Left colon (tissue), 2 donors: ENCODE measurements around the gene ABCA1. TPM values are rescaled to one million over a fixed set of nuclear protein-coding genes. Genes with fewer than 3 reads are reported as not detected.
A peak's percentile ranks its signal among the peaks of the same experiment; 100 is the strongest.
"Not testable (repeated sequence)": the region's sequence is repeated elsewhere in the genome, so short reads cannot be mapped to it uniquely, and the experiment has no call there.

Source experiments
- ATAC-seq: fragments of 200-7000 bp; cut with Tn5 transposase; one replicate; pipeline ENCODE4 v1.9.1; 2020; ENCODE audit warnings: mild to moderate bottlenecking, moderate library complexity
- DNase-seq, 2 donors: peaks; one replicate each; pipeline ENCODE4 v3.0.0-alpha.2; 2020
- intact Hi-C, 2 donors: fragments of 100-400 bp; cut with DNase I in 1 of 2; cut with micrococcal nuclease in 1 of 2; formaldehyde crosslinking; loops; one replicate each; pipeline versions ENCODE4 v1.11.2 to v1.14.0; 2022; cut with DNase I, micrococcal nuclease
- total RNA-seq, 2 donors: library from RNA; stranded (reverse); fragmentation: NEBNext Ultra II Directional; extraction: Animal tissue kit (Norgen Biotek cat#: 25700); gene quantifications; one replicate each; pipeline ENCODE4 v1.2.1, GENCODE V29; 2021
- donor health status: DM: no; HTN: no; CAD: no.
- donor health status: DM: yes; HTN: yes; CAD: no.

ABCA1 gene
- total RNA-seq, 2 donors from 2014 or later, result 11.8 to 44.5 TPM

DNA sequence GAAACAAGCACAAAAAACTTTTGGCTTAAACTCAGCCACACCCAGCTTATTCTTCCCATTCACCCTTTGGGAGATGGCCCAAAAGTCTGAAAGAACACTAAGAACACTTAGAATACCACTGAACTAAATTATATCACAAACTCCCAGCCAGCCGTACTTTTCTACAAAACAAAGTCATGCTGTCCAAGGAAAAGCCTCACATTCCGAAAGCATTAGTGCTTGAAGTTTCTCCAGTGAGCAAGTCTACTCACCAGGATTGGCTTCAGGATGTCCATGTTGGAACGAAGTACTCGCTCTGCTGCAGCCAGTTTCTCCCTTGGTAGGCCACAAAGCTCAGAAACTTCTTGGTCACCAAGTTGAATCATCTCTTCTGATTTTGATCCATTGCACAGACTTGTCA, 69.7 kb downstream of the ABCA1 start:
- intact Hi-C loops, result no loop called here

DNA sequence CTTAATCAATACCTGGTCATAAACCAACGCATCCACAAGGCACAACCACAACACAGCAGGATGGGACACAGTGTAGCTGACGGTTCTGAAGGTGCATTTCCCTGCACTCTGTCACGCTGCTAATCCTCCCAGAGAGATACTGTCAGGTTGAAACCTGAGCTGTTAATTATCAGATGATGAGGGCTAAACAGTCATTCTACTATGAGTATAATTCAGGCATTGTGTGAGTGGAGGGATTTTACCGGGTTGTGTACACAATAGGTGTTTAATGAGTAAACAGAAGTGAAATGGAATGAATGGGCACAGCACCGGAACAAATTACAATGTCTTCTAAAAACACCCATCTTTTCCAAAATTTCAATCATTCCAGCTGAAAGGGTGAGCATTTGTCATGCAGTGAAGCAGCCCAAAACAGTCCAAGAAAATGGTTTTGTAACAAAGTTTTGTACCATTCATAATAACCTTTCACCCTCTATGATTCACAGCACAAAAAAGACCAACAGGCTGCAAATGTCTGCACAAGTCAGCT, 71.5 kb downstream of the ABCA1 start:
- DNase-seq, result no peak

More for the DNA sequence above, 69.7 kb downstream of the ABCA1 start:
- ATAC-seq, result no peak
- no peak for DNase-seq

DNA sequence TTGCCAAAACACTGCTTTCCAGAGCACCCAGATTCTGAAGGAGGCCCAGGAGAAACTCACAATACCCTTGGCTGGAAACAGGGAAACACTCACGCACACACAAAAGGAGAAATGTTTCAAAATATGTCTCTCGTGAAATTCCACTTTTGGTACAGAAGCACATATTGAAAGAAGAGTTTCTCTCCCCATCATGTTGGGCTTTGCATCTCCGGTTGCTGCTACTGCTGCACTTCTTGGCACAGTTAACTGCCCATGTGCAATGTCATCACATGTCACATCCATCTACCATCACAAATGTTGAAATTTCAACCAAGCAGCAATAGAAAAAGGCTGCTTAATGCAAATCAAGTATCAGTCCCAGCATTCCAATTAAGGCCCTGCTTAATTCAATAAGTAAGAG, 72.1 kb downstream of the ABCA1 start:
- ATAC-seq (no peak), DNase-seq (no peak)
- intact Hi-C loops, result no loop called here

More for the DNA sequence above, 71.5 kb downstream of the ABCA1 start:
- intact Hi-C loops, result no loop called here
- ATAC-seq, result peak; percentile 59

DNA sequence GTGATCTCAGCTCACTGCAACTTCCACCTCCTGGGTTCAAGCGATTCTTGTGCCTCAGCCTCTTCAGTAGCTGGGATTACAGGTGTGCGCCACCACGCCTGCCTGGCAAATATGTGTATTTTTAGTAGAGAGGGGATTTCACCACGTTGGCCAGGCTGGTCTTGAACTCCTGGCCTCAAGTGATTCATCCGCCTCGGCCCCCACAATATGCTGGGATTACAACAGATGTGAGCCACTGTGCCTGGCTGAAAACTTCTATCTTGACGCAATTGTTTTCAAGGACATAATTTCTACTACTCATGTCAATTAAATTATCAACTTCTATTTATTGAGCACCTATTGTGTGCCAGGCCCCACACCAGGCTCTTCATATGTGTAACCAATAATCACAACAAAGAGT, 72.7 kb downstream of the ABCA1 start:
- ATAC-seq, intact Hi-C loops, DNase-seq: not testable (repeated sequence)

DNA sequence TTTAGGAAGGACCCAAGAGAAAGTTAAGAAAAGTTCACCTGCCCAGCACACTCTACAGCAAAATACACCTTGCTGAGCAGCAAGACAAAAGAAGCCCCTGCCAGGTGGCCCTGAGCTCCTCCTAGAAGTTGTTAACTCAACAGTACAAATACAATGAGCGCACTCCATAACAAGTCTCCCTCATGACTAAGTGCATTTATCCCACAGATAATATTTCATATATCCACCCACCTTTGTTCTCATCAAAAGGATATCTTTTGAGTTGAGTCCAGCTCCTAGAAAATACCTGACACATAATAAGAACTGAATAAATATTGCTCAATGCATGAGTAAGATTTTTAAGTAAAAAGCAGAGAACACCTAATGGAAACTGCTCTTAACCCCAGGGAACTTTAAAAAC, 73.3 kb downstream of the ABCA1 start:
- peak; percentile 14 for ATAC-seq
- no peak for DNase-seq
- intact Hi-C loops, result loop anchor here in 1 of 2 donors (5.0 kb wide), 1 partner anchor 563 kb away; no protein-coding TSS in a partner anchor

DNA sequence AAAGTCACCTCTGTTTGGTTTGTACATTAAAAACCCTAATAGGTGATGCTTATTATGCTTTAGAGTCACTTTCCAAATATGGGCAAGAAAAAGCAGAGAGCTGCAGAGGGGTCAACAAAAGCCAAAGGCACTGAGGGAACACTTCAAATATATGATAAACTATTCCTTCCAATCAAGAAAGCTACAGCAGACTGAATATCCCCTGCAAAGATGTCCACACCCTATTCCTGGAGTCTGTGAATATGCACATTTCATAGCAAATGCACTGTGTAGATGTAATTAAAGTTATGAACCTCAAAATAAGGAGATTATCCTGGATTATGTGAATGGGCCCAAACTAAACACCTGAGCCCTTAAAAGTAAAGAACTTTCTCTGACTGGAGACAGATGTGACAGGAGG, 74.3 kb downstream of the ABCA1 start:
- DNase-seq (no peak), ATAC-seq (no peak)
- intact Hi-C loops, result loop anchor here in 1 of 2 donors (5.0 kb wide), 1 partner anchor 564 kb away; no protein-coding TSS in a partner anchor

DNA sequence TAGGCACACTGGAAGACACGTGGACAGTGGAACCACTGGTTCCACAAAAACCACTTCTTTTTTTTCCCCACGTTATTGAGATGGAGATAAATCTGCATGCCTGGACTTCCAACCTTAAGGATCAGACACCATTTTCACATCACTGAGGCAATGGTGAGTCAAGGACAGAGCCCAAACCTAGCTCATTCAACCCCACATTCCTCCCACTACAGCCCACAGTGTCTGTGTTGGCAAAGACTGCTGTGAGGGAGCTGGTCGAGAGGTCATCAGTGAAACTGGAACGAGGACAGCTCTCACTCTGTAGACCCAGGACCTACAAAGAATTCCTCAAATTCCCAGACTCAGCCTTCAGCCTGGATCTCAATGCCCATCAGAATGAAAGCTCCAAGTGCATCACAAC, 74.8 kb downstream of the ABCA1 start:
- DNase-seq (no peak), ATAC-seq (no peak)
- intact Hi-C loops, result loop anchor here in 1 of 2 donors (5.0 kb wide), 1 partner anchor 564 kb away; no protein-coding TSS in a partner anchor

DNA sequence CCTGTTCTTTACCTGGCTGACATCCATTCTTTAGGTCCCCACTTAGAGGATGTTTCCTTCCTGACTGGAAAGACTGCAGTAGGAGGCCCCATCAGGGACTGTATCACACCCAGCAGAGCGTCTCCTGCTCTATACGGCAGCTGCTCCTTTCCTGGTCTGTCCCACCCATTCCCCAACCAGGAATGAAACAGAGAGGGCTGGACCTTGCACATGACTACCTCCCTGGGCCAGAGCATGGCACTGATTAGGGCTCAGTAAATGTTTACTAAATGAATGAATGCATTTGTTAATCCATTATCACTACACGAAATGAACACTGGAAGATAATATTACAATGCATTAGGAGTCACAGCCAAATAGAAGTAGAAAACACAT, 76.4 kb downstream of the ABCA1 start:
- intact Hi-C loops, result loop anchor here in 1 of 2 donors (5.0 kb wide), 1 partner anchor 566 kb away; no protein-coding TSS in a partner anchor
- DNase-seq (no peak), ATAC-seq (peak; percentile 33)

DNA sequence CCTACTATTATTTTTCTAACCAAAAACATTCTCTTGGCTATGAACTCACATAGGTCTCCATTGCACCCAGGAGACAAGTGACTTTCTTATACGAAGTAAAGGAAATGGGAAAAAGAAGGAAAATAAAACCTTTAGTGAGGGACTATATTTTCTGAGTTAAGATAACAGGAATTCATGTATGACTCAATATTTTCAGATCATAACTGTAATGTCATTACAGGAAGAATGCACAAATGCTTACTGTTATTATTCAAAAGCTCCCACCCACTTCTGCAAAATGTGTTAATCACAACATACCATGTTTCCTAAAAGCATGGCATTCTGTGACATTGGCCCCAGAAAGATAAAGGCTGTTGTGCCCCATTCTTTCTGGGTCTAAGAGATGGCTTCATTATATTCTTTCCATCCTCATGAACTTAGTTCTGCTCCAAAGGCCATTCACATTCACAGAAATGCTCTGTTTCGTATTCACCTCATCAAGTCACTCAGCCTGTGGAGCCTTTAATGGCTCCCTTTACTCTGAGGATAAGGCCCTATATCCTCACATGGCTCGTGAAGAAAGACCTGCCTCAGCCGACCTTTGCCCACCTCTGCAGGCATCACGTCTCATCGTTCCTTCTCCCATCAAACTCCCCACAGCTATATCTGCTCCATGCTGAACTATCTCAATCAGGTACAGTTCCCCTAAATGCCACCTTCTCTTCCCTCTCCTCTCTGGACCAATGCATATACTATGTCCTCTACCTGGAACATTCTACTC, 77.0 kb downstream of the ABCA1 start:
- intact Hi-C loops, result loop anchor here in 1 of 2 donors (5.0 kb wide), 1 partner anchor 566 kb away; no protein-coding TSS in a partner anchor
- ATAC-seq, result no peak
- DNase-seq, result no peak

DNA sequence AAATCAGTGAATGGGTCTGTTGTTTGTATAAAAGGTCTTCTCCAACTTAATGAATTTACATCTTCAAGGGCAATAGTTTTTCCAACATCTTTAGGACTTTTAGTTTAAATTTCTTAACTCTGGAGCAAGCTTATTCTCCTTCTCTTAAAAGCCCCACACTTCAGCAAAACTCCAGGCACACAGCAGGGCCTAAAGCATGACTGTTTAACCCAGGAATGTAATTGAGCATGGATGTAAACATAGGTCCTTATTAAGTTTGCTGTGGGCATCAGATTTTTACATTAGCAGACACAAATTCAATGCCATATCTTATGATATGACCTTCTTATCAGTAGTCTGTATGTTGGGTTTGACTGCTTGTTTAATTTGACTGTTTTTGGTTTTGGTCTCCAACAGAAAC, 78.9 kb downstream of the ABCA1 start:
- DNase-seq (no peak), ATAC-seq (no peak)
- intact Hi-C loops, result no loop called here

DNA sequence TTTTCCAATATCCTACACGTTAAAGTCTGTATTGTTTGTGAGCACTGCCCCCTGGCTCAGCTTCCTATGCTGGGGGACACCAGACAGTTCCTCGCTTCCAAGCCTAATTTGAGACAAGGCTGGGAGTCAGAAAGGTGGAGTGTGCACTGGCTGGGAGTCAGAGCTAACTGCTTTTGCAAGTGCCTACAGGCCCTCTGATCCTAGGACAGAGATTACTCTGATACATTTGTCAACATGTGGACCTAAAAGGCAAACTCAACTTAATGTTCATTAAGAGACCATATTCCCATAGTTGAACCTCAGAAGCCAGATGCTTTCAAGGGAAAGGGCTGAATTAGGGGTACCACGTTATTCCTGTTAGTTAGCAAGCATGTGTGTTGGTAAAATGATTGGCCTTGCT, 83.2 kb downstream of the ABCA1 start:
- DNase-seq (no peak), ATAC-seq (no peak)
- intact Hi-C loops, result no loop called here

DNA sequence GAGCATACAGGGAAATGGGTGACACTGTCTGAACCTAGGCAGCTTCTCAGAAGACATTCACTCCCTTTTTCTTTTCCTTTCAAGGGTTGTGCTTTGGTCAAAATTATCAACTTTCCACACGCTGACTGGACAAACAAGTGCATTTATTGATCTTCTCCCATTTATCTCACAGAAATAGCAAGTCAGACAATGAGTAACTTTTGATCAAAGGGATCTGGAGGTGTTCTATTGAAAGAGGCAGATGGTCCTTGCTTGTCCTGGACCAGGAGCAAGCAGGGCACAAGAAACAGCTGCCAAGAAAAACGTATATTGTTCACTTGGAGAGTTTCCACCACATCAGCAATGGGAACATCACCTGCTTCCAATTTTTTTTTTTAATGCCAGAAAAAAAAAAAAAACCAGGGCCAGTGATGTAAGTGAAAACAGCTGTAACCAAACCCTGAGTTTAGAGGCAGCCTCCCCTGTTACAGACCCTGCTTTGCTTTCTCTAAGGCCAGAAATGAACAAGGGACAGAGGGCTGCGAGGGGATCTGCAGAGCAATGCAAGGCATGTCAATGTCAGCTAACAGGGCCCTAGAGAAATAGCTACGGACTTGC, 84.2 kb downstream of the ABCA1 start:
- no peak for ATAC-seq
- intact Hi-C loops, result no loop called here
- DNase-seq, result no peak

DNA sequence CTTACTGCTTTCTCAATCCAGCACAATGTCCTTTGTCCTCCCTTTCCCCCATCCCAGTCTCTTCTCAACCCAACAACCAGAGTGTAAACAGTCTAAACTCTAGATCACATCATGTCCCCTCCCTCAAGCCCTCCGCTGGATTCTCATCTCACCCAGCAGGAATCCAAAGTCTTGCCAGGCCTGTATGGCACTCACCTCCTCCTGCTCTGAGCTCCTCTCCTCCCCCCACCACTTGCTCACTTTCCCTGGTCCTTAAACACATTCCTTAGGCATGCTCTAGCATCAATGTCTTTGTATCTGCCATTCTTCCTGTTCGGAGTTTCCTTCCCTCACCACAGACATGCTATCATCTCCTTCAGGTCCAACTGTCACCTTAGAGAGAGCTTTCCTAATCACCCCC, 85.3 kb downstream of the ABCA1 start:
- intact Hi-C loops, result no loop called here
- DNase-seq (no peak), ATAC-seq (no peak)

DNA sequence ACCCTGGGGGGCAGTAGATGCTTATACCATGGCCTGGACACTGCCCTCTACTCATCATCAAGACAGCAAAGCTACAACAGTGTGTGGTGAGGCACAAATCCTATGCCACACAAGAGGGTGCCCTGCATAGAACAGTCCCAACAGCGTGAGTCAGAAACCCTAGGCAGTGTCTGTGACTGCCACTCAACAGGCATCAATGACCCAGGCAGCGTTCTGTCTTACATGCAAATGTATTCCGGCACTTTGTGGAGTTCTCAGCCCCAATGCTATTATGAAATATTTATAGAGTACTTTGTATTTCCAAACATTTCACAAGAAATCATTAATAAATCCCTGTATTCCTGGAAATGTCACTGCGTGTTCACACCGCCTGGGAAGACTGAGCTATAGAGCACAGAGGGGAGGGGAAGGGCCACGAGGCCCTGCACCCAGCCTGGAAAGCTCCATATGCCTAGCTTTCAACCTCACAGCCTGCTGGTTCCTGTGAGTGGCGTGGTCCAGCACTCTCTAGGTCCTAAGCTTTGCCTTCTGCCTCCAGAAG, 86.3 kb downstream of the ABCA1 start:
- ATAC-seq (no peak), DNase-seq (no peak)
- intact Hi-C loops, result no loop called here

DNA sequence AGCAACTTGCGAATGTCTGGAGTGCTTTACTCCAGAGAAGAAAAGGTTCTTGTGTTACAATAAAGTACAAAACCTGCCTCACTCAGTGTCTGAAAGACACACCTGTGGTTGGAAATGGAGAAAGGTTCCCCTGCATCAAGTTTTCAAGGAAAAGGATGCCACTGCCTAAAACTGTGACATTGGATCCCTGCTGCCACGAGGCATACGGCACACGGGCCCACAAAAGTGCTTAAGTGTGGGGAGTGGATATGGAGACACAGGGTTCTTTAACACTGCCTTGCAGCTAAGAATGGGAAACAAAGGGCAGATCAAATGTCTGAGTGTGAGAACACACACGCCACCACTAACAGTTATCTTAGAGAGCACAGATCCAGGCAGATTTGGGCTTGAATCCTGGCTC, 89.0 kb downstream of the ABCA1 start:
- DNase-seq (no peak), ATAC-seq (no peak)
- intact Hi-C loops, result no loop called here

DNA sequence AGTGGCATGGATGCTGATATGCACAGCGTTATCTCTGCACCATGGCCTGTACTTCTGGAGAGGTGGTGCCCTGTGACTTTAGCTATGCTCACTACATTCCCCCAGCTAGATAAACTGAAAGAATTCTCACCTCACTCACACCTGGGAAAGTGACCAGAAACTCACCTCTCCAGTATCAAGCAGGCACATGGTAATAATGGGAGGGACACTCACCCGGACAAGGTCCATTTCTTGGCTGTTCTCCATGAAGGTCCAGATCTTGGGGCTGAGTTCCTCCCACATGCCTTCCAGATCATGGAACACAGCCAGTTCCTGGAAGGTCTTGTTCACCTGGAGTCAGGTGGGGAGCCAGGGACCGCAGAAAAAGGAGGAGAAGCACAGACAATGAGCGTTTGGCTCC, 91.2 kb downstream of the ABCA1 start:
- intact Hi-C loops, result no loop called here
- no peak for ATAC-seq

DNA sequence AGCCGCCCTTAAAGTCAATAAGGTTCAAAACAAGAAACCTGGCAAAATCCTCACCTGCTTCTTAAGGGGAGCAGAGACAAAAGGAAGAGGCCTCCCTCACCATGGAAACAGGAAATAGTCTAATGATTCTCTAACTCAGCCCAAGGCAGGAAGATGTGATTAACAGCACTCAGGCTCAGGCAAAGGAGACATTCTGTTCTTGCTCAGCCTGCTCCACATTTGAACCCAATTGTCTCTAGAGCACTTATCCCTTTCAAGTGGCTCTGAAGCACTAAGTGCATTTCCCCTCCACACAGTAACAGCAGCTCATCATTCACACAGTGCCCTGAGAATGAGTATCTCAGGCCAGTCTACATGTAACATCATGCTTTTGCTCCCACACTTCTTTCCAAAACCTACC, 91.7 kb downstream of the ABCA1 start:
- DNase-seq (no peak), ATAC-seq (no peak)
- intact Hi-C loops, result no loop called here

More for the DNA sequence above, 91.2 kb downstream of the ABCA1 start:
- DNase-seq, result no peak

DNA sequence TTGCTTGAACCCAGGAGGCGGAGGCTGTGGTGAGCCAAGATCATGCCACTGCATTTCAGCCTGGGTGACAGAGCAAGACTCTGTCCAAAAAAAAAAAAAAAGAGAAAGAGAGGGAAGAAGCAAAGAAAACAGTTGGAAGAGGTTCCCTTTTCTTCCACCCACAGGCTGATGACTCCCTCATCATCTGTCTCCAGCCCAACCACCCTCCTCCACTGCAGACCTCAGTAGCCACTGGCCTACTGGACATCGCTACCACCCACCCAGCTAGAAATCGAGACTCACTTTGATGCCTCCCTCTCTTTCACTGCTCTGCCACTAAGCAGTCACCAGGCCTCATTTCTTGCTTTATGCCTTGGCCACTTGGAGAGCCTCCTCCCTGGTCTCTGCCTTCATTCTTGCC, 92.8 kb downstream of the ABCA1 start:
- intact Hi-C loops, result no loop called here
- DNase-seq (no peak), ATAC-seq (no peak)

DNA sequence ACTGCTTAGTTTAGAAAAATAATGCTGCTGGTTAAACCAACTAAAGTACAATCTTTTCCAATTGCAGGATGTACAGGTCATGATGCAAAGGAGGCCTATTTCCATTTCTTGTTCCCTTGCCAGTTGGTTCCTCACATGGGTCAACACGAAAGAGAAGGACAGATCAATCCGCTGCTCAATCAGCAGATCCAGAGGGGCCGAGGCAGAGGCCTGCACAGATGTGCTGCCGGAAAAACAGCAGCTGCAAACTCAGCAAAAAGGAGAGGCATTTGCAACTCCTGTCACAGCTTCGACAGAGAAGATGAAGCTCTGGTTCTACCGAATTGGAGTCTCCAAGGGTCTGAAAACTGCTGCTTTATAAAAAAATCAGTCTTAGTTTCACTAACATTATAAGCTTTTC, 94.3 kb downstream of the ABCA1 start:
- intact Hi-C loops, result no loop called here
- no peak for DNase-seq
- no peak for ATAC-seq

DNA sequence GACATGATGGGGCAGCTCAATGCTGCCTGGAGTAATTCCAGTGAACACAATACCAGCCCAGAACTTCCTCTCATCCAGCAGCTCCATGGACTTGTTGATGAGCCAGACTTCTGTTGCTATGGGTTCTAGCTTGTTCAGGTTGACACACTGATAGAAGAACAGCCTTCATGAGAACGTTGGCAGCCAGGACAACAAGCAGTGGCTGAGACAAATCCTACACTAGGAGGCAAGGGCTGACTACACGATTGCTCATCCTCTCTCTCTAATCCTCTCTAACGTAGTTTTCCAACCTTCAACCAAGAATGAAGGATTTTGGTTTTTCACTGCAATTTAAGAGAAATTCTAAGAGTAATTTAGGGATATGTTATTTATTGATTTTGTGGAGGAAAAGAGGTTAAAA, 96.3 kb downstream of the ABCA1 start:
- ATAC-seq (no peak), DNase-seq (no peak)
- intact Hi-C loops, result no loop called here
